AG08396 (cell line): ENCODE data around the gene SNX2.

Source experiments
- DNase-seq: peaks from one replicate; pipeline ENCODE4 v3.0.0; 2012; ENCODE audit warnings: low spot score, mixed read lengths

Gene SNX2

DNA sequence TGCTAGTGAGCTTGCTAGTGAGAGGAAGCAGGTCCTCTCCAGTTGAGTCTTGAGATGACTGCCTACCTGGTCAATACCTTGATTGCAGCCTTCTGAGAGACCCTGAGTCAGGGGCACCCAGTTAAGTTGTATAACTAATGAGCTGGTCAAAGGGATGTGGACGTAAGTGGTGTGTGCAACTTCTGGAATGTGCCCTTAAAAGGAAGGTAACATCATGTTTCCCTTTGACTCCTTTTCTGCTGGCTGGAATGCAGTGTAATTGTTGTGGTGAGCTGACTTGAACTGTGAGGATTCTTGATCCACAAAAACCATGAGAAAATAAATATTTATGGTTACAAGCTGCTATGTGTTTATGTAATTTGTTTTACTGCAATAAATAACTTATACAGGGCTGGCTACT is 2.4 kb upstream of the SNX2 start:
- no peak for DNase-seq

DNA sequence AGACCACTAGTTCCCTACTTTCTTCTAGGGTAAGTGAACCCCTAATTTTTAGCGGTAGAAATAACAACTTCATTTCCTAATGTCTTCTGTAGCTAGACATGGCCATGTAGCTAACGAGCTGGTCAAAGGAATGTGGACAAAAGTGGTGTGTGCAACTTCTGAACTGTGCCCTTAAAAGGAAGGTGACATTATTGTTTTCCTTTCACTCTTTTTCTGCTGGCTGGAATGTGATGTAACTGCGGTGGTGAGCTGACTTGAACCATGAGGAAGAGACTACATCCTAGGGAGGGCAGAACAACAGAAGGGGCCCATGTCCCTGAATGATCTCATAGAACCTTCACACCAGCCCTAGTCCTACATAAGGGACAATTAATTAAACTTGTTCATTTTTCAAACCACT is 1.3 kb upstream of the SNX2 start:
- no peak for DNase-seq

DNA sequence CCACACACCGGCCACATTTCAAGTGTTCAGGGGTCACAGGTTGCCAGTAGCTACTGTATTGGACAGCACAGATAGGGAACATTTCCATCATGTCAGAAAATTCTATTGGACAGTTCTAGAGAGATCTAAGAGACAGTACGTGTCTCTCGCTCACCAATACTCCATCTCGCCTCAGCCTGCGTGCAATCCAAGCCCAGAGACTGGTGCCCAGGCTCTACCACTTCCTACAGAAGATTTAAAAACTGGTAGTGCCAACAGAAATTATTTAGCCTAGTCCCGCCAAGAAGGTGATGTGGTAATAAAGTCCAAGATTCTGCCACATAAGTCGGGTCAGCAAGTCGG is 390 bp upstream of the SNX2 start:
- DNase-seq, result no peak

DNA sequence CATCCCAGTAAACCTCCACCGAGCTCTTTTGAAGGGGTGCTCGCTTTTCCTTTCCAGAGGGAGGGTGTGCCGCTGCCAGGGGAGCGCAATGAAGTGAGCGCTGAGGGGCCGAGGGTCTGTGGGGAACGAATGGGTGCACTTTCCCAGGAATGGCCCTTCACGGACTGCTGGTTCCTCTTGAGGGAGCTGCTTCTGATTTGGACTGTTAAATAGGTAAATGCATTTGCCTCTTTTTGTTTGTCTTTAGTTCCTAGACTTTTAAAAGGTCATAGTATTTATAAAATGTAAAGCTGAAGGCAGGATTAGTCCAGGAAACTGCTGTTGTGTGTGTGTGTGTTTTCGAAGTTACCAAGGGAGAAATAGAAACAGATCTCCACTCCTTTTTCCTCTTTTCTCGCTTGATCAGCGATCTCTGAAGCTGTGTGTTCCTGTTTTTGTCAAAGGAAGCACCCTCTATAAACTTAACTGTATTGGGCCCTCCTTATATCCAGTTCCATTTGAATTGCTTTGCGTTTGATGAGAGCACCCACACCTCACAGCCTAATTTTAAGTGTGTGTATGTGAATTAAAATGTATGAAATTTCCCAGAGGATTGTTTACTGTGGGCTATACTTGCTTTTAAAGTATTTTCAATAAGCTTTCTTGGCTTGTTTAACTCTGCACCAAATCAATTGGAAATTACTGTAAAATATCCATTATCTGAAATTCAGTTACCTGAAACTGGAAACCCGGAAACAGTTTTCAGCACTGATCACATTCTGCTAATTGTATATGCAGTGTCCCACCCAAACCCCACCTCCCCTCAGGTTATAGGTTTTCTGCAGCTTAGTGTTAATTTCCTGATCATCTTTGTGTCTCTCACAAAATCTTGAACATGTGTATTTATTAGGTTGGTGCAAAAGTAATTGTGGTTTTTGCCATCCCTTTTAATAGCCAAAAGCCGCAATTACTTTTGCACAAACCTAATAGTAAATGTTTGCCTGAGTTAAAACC is 966 bp downstream of the SNX2 start:
- no peak for DNase-seq

DNA sequence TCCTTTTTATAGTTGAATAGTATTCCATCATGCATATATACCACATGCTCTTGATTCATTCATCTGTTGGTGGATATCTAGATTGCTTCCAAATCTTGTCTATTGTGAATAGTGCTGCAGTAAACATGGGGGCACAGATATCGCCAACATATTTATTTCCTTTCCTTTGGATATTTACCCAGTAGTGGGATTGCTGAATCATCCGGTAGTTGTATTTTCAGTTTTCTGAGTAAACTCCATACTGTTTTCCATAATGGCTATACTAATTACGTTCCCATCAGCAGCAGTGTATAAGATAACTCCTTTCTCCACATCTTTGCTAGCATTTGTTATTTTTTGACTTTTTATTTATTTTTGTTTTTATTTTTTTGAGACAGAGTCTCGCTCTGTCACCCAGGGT is 3.3 kb downstream of the SNX2 start:
- DNase-seq, result no peak

DNA sequence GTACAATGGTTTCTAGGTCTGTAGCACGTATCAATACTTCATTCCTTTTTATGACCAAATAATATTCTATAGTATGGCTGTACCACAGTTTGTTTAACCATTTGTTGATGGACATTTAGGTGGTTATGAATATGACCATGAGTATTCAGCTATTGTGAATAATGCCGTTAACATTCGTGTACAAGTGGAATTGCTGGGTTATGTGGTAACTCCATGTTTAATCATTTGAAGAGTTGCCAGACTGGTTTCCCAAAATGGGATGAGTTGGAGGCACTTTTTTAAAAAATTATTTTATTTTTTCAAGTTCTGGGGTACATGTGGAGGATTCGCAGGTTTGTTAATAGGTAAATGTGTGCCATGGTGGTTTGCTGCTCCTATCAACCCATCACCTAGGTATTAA is 4.6 kb downstream of the SNX2 start:
- DNase-seq, result no peak

DNA sequence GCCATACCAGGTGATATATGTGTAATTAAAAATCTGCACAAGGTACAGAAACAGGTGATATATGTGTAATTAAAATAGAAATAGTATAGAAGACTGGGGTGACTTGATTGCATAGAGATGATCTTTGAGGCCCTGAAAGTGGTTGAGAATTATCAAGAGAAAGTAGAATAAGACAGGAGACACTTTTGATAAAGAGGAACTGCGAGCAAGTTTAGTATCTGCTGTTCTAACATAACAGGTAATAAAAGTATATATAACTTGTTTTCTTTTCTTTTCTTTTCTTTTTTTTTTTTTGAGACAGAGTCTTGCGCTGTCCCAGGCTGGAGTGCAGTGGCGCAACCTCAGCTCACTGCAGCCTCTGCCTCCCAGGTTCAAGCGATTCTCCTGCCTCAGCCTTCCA is 5.4 kb downstream of the SNX2 start:
- DNase-seq, result no peak

DNA sequence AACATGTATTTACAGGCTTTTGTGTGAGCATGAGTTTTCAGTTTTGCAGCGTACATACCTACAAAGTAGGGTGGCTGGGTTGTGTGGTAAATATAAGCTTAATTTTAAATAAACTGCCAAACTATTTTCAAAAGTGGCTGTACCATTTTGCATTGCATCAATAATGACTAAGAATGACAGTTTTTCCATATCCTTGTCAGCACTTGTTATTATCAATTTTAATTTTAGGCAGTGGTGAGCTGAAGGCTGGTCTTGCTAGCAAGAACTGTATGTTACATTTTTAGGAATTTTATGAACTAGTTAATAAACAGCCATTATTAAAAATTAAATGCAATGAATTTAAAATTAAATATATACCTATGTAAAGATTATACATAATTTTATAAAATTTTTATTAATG is 6.6 kb downstream of the SNX2 start:
- DNase-seq, result no peak

DNA sequence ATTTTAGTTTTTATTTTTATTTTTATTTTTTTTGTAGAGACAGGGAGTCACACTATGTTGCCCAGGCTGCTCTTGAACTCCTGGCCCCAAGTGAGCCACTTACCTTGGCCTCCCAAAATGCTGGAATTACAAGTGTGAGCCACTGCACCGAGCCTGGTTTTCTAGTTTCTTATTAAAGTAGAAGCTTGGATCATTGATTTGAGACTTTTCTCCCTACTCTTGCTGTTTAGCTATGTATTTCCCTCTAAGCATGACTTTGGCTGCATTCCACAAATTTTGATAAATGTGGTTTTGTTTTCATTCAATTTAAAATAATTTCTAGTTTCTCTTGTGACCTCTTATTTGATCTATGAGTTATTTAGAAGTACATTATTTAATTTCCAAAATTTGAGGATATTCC is 10.4 kb downstream of the SNX2 start:
- DNase-seq, result no peak

DNA sequence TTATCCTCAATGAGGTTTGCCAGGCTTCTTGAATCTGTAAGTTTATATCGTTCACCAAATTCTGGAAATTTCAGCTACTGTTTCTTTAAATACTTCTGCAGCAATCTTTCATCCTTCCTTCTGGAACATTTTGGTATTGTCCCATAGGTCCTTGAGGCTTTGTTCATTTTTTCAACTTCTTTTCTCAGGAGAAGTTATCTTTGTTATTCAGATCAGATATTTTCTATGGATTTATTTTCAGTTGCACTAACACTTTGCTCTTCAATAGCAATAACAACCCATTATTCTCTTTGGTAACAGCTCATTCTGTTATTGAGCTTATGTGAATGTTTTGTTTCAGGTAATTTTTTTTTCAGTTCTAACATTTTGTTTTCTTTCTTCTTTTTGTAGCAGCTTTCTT is 13.5 kb downstream of the SNX2 start:
- no peak for DNase-seq

DNA sequence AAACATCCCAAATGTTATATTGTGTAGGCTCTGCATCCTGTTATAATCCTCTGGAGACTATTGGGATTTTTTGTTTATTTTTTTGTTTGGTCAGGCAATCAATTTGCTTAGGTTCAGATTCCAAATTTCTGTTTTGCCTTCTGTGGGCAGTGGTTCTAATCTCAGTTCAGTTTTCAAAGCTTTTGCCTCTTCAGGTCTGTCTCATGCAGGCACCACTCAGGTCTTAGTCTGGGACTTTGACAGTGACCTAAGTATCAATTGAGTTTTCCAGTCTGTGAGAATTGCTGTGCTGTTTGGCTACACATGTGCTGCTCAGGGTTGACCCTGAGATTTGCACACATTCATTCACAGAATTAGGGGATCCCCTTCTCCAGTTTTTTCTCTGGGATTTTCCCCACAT is 14.1 kb downstream of the SNX2 start:
- no peak for DNase-seq

DNA sequence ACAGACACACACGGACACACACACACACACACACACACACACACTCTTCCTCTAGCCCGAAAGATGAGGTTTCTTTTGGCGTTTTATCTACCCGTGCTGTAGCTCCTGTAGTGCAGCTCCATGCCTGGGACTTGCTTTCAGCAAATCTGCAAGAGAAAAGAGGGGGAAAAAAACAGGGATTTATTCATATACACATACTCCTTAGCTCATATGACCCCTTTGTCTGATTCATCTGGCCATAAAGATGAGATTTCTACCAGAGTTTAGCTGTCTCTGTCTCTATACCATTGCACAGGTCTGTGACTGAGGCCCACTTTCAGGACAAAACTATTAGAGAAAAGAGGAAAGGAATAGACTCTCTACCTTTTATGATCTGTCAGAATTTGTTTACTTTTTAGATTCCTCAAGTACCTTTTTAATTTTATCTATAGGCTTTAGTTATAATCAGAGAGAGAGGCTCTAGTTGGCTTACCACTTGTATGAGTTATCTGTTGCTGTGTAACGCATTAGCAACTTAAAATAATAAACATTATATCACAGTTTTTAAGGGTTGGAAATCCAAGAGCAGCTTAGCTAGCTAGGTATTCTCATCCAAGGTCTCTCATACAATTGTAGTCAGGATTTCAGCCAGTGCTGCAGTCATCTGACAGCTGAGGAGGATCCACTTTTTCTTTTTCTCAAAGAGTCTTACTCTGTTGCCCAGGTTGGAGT is 14.7 kb downstream of the SNX2 start:
- no peak for DNase-seq

DNA sequence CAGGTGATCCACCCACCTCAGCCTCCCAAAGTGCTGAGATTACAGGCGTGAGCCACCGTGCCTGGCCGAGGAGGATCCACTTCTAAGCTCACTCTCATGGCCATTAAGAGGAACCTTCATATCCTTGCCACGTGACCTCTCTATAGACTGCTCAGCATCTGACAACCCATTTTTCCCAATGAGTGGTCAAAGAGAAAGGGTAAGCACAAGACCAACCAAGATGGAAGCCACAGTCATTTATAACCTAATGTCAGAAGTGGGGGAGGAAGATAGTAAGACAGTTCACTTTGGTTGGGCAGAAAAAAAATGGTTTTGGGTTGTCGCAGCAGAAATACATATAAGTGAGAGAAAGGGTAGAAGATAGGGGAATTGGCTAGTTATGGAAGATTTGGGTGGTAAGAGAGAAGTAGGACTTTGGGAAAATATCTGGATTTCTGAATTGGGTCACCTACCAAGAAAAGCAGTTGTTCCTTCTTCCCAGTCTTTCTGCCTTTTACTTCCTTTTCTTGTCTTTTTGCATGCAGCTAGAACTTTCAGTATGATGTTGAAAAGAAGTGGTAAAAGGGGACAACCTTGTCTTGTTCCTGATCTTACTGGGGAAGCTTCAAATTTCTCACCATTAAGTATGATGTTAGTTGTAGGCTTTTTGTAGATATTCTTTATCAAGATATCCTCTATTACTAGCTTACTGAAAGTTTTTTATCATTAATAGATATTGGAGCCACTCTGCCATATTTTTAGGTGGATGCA is 15.6 kb downstream of the SNX2 start:
- DNase-seq, result no peak

DNA sequence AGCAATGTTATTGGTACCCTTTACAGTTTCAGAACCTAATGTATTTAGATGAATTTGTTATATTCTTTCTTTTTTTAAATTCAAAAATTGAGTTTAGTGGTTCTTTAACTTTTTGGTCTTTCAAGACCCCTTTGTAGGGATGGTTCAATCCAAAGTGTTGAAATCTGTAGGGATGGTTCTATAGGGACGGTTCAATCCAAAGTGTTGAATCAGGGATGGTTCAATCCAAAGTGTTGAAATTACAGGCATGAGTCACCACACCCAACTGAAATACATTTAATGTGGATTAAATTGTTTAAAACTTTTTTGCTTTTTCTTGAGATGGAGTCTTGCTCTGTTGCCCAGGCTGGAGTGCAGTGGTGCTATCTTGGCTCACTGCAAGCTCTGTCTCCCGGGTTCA is 30.6 kb downstream of the SNX2 start:
- peak; percentile 7 for DNase-seq

DNA sequence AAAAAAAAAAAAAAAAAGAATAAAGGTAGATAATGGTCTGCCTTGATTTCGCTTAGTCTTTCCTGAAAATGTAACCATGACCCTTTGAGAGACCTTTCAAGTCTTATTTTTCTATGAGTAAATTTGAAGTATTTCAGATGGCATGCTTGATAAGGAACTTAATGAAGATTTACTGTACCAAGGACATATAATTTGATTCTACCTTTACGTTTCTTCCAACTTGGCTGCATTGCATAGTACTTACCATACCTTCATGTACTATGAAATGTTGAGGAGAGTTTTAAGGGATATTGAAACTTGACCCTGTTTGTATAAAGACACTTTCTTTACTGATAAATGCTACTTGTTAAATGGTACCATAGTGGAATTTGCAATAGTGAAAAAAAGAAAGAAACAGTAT is 35.5 kb downstream of the SNX2 start:
- DNase-seq, result no peak

DNA sequence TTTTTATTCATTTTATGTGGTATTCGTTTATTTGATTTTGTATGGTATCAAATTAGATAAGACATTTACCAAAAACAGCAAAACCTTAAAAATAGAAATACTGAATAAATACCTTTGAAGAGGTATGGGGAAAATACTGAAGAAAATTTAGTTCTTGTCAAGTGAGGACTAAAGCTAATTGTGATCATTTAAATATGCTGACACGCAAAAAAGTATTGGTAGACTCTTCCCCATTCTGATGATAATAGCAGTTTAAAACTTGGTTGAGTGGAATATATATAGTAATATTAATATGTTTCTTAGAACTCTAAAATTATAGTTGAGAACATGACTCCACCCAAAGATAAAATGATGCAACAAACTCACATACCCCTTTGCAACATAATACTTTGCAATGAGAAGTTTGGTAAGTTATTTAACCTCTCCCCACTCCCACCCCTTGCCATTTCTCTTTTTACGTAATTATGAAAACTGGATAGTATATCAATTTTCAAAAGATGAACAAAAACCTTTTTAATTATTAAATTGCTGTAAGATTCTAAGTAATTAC is 40.4 kb downstream of the SNX2 start:
- DNase-seq, result no peak

DNA sequence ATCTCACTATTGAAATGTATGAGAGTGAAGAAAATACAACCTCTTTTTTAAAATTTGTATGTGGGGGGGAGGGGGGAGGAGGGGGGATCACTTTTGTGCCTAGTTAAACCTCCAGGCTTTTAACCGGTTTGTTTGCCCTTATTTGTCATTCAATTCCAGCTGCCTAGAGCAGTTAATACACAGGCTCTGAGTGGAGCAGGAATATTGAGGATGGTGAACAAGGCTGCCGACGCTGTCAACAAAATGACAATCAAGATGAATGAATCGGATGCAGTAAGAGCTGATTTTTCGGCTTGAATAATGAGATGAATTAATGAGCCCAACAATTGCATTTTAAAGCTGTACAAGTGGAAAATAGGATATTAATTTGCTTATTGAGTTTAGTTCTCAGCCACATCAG is 41.9 kb downstream of the SNX2 start:
- no peak for DNase-seq

DNA sequence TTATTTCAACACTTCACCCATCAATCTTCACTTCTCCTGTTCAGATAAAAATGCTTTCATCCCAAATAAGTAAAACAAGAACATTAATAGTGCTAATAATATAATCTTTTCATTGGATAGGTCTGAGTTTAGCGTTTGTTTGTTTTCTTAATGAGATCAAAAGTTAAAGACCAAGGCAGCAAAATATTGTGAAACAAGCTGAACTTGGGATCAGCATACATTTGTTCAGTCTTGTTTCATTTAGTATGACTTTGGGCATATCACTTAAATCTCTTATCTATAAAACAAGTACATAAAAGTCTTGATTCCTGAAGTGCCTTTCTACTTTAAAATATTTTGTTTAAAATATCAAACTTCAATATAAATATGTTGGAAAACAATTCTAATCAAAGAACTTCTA is 57.1 kb downstream of the SNX2 start:
- no peak for DNase-seq

DNA sequence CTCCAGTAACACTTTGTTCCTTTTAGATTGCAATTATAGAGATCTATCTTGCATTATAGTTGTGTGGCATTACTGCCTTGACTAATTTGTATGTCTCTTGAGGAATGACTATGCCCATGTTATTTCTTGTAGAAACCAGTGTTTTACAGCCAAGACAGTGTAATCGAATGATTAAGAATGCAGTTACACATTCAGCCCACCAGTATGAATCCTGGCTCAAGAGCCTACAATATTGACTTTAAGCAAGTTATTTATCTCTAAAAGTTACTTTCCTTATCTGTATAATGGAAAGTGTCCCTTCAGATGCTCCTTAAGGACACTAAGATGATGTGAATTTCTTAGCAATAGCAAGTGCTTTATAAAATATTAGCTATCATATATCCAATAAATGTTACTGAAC is 60.8 kb downstream of the SNX2 start:
- no peak for DNase-seq

DNA sequence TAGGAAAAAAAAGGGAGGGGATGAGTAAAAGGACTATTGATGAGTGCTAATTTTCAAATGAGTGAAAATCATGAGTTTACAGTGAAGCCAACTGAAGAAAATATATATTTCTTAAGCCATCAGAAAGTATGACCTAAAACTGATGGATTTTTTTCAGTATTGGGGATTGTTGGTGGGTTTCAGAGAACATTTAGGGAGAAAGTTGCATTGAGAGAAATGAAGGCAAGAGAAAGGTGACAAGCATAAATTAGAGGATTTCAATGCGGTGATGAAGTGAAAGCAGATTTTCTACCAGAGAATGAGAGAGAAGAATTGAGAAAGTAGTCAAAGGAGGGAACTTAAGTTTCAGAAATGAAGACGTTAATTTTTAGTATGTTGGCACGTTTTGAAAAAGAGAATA is 62.1 kb downstream of the SNX2 start:
- DNase-seq, result no peak

DNA sequence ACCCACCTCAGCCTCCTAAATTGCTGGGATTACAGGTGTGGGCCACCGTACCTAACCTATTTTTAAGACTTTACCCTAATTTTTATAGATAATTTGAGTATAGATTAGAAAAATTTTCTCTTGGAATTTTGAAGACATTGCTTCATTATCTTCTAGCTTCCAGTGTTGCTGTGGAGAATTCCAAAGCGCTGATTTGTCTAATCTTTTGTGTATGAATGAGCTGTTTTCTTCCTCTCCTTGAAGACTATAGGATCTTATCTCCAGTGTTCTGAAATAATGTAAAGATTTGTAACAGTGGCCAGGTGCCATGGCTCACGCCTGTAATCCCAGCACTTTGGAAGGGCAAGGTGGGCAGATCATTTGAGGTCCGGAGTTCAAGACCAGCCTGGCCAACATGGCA is 64.9 kb downstream of the SNX2 start:
- DNase-seq, result no peak

DNA sequence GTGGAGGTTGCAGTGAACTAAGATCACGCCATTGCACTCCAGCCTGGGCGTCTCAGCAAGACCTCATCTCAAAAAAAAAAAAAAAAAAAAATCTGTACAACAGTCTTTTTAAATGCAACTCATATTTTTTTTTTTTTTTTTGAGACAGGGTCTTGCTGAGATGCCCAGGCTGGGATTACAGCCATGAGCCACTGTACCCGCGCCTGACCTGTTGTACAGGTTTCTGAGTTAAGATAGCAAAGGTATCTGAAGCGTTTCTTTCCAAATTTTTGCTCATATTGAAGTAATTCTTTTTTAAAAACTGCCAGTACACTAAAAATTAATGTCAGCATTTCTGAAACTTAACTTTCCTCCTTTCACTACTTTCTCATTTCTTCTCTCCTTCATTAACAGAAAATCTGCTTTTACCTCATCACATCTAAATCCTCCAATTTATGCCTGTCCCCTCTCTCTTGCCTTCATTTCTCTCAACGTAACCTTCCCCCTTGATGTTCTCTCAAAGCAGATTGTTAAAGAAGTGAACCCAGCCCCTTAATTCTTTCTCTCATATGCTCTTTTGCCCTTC is 67.2 kb downstream of the SNX2 start:
- no peak for DNase-seq
